PC-9 (cell line): Measurements from ENCODE around the gene RGS6.

Experiments
- EZH2 ChIP-seq: fragments of 200-600 bp; sonication (generic); IDR thresholded peaks from 2 replicates; pipeline ENCODE4 v1.8.0; 2017; ENCODE audit warnings: antibody characterized with exemption, low read depth
- TF ChIP-seq, protein P1 (sequence below): fragments of 200-600 bp; sonication (generic); conservative IDR thresholded peaks from 2 replicates; pipeline ENCODE4 v1.6.1; 2017; ENCODE audit warnings: mixed run types, antibody characterized with exemption, mild to moderate bottlenecking, moderate library complexity

DNA sequence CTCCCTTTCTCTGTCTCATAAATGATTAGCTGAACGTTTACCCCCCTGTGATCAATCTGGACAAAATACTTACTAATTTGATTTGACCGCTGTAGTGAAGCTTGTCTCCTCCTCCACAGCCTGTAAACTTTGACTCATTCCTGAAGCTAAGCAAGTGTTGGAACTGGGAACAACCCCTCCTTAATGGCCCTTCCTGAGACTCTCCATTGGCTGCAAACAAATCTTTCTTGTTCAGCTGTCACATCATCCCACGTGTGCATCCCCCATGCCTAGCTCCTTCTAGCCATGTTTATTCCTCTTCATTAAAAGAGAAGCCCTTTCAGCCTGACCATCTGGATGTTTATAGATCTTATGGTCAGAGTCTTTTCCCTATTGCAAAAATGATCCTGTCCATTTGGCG is 281.2 kb downstream of the RGS6 start:
- TF ChIP-seq, protein P1, sequence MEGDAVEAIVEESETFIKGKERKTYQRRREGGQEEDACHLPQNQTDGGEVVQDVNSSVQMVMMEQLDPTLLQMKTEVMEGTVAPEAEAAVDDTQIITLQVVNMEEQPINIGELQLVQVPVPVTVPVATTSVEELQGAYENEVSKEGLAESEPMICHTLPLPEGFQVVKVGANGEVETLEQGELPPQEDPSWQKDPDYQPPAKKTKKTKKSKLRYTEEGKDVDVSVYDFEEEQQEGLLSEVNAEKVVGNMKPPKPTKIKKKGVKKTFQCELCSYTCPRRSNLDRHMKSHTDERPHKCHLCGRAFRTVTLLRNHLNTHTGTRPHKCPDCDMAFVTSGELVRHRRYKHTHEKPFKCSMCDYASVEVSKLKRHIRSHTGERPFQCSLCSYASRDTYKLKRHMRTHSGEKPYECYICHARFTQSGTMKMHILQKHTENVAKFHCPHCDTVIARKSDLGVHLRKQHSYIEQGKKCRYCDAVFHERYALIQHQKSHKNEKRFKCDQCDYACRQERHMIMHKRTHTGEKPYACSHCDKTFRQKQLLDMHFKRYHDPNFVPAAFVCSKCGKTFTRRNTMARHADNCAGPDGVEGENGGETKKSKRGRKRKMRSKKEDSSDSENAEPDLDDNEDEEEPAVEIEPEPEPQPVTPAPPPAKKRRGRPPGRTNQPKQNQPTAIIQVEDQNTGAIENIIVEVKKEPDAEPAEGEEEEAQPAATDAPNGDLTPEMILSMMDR: no peak
- TF ChIP-seq EZH2: no peak
